HG03565 (cell line): ENCODE data around the gene SPATA20.

Experiments
- ATAC-seq: cut with Tn5 transposase; IDR thresholded peaks from one replicate; pipeline ENCODE4 v1.9.1; 2021; ENCODE audit warnings: mild to moderate bottlenecking, moderate library complexity; ENCODE audit not compliant: unreplicated experiment

Gene SPATA20

DNA sequence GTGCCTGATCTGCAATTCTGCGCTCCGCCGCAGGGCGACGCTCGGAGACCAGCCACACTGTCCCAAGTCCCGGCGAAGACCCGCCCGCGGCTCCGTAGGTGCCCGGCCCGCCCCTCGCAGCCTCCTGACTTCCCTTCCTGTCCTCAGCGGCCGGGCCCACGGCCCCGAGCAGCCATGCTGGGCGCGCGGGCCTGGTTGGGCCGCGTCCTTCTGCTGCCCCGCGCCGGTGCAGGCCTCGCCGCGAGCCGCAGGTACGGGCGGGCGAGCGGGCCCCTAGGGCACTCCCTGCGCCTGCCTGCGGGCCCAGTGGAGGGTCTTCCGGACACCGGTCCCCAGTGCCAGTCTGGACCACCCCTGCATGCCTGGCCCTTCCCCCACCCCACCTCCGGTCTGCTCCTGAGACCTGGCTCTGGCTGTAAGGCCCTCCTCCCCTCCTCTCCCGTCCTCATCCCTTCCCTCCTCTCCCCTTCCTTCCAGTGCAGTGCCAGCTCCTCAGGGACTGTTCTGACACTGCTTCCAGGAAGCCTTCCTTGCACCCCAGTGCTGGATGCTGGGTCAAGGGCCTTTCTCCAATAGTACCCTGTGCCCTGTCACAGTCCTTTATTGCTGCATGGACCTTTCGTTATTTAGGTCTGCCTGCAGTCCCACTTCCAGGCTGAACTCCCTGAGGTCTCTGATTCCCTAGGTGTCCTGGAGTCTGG, at the start of gene SPATA20:
Gene SPATA20 (plus strand): TSS at position 140 of the 701 bp plus-strand sequence. CDS start 35 bp downstream, at position 175.
- ATAC-seq, result peak; percentile 56

DNA sequence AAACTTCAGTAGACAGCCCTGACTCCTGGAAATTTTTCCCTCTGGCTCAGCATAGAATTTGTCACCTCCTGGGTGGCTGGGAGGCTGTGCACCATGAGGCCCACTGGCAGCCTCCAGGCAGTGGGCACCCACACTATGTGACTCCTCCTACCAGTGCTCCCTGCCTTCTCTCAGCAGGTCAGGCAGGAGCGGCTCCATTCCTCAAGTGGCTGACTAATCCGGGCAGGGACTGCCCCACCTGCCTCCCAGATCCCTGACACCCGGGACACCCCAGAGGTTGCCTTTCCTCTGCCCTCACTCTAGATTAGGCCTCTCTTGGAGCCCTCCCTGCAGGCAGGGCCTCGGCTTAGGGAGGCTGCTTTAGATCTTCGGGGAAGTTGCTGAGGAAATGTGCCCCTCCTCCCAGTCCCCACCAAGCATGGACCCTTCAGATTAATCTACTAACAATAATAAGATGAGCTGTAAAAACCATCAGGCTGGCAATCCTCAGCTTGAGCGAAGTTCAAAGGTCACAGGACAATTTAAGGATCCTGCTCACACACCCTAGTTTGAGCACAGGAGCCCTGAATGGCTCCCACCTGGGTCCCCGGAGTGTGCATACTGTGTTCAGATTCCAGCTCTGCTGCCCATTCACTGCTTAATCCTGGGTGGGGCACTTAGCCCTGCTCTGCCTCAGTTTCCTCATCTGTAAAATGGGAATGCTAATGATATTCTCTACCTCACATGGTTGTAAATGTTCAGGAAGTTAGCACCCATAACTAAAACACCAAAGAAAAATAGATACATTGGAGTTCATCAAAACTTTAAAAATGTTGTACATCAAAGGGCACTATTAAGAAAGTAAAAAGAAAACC, 48.7 kb upstream of the SPATA20 start:
- no peak for ATAC-seq

DNA sequence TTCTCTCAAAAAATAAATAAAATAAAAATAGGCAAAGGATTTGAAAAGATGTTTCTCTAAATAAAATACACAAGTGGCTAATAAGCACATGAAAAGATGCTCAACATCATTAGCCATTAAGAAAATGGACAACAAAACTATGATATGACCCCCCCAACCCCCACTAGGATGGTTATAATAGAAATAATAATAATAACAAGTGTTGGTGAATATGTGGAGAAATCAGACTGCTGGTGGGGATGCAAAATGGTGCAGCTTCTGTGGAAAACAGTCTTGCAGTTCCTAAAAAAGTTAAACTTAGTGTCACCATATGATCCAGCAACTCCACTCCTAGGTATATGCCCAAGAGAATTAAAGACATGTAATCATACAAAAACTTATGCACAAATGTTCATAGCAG, 47.7 kb upstream of the SPATA20 start:
- ATAC-seq, result no peak

DNA sequence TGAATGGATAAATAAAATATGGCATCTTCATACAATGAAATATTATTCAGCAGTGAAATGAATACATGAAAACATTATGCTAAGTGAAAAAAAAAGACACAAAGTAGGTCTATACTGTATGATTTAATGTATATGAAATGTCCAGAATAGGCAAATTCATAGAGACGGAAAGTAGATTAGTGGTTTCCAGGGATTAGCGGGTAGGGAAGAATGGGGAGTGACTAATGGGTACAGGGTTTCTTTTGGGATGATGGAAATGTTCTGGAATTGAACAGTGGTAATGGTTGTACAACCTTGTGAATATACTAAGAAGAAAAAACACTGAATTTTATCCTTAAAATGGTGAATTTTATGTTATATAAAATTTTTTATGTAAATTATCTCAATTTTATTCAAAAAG, 47.3 kb upstream of the SPATA20 start:
- ATAC-seq, result no peak

DNA sequence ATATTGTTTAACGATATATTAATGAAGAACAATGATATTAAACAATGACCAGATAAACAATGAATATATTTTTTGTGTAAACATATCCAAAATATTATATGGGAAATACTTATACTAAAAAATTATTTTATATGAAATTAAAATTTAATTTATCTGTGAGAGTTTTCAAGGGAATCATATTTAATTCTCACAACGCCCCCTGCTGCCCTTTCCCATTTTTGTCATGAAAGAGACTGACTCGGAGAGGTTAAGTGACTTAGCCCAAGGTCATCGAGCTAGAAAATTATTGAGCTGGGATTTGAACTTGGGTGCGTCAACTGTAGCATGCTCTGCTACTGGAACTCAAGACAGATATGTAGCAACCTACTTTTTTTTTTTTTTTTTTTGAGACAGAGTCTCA, 45.9 kb upstream of the SPATA20 start:
- ATAC-seq, result no peak

DNA sequence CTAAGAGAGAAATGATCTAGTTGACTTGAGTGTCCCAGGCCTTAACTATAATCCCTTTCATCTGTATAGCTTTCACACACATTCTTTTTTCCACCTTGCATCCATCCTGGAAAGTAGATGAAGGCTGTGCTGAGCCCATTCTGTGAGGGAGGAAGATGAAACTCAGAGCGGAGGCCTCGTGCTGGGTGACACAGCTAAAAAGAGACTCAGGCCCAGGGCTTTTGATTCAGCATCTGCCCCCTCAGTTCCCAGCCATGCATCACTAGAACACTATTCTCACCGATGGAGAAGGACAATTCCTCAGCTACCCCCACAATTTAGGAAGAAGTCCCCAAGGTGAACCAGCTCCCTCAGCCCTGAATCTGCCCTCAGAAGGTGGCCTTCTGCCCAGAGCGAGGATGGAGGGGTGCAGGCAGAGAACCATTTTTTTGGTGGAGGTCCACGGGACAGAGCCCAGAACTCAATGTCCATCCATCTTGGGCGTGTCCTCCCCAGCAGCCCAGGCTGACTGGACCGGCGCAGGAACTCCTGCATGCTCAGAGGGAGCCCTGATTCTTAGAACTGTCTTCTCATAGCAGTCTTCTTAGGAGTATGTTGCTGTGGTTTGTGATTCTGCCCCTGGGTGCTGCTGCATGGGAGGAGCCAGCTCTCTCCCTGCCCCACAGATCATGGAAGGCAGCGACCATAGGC, 44.5 kb upstream of the SPATA20 start:
- no peak for ATAC-seq

DNA sequence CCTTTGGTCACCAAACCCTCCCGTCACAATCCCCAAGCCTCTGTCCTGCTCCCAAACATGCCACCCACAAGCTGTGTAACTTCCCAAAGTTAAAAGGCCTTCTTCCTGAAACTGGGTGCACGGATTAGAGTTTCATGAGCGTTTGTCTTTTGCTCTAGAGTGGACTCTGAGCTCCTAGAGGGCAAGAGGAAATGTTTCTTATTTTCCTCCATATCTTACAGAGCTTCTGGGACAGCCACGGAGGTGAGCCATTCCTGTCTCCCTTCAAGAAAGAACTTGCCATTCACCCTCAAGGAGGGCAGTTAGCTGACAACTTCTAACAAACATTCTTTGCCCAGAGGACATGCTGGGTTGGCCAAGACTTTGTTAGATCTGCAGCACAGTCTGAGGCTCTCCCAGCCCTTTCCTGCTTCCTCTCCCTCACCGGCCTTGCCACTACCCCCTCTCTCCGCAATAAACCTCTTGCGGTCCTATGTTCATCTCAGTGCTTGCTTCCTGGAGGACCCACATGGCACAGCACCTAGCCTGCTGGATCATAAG, 41.3 kb upstream of the SPATA20 start:
- ATAC-seq, result no peak

DNA sequence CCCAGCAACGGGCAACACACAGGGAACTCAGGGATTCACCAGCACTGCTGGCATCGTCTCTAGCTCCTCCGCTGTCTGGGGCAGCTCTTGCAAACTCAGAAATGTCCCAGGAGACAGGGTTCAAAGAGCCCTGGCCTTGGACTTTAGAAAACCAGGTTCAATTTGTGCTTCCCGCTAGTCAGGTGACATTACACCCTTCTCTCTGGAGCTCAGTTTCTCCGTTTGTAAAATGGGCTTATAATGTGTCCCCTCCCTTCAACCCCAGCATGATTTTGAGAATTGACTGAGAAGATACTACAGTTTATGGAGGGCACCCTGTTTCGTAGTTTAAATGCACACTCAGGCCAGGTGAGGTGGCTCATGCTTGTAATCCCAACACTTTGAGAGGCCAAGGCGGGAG, 40.7 kb upstream of the SPATA20 start:
- ATAC-seq, result no peak

DNA sequence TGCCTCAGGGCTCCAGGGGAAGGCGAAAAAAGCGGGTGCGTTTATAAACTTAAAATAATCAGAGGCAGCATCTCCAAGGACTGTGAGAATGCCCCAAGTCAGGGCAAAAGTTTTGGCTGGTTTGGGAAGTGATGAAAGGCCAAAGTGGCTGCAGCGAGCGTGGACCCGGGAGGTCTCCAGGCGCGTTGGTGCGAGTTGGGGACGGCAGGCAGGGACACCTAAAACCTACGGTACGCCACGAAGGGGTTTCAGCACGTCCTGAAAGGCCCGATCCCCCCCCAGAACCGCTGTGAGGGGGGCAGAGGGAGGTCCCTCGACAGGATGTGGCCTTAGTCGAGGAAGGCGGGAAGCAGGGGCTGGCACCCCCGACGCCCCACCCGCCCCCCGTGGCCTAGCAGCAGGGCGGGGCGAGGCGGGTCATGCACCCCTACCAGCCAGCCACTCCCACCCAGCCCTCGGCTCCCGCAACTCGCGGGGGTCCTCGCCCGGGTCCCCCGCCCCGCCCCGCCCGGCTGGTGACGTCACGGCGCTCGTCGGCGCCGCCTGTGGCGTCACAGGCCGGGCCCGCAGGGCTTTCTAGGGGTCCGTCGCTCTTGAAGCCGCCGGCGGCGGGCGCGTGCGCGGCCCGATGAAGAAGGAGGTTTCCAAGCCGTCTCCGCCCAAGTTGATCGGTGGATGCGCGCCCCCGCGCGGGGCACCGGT, 39.0 kb upstream of the SPATA20 start, which contains the start of gene MYCBPAP:
Gene MYCBPAP (plus strand): TSS at position 569 of the 702 bp plus-strand sequence. CDS start 236 bp downstream, outside the sequence.
- no peak for ATAC-seq

DNA sequence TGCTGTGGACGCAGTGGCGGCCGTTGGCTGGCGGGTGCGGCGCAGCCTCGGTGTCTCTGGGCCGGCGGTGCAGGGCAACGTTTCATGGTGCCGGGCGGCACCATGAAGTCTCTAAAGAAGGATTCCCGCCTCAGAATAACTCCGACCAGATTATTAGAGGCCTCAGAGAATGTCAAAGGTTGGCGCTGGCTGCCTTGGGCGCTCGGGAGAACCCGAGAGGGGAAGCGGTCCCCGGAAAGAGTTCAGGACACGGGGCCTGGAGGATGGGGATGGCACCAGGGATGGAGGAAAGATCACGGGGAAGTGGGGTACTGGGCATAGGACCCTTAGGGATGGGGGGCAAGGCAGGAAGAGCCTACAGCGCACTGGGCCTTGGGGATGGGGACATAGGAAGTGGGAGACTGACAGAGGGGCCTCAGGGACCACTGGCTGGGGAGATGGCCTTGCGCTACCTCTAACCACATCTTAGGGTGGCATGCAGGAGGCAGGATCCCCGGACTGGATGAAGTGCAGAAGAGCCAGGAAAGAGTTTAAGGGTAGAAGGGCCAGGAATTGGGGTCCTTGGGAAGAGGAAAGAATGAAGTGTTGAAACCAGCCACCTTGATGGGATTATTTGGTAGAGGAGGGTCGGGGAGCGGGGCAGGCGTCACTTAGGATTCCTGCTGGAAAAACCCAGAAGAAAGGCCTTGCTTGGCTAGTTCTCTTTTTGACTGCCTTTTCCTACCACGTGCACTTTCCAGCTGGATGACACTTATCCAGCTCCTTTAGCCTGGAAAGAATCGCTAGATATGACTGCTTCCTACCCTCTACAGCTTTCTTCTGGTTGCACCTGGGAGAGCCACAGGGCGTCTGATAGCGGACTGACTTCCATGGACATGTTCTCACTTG, 38.2 kb upstream of the SPATA20 start:
- no peak for ATAC-seq

DNA sequence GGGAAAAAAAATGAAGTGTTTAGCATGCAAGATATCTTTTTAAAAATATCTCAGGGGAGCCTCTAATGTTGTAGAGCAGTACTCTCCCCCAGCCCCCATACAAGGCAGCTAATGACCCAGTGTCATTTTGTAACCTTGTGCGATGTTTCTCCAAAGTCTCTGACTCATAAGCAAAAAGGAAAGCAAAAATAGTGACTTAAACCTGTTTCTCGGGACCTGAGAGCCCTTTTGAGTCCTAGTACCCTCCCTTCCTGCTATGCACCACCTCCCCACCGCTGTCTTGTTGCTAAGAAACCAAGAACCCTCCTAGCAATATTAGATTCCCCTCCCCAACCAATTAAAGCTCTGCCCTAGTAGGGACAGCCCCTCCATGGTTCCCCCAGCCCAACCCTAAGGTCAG, 35.9 kb upstream of the SPATA20 start:
- ATAC-seq, result peak; percentile 81

DNA sequence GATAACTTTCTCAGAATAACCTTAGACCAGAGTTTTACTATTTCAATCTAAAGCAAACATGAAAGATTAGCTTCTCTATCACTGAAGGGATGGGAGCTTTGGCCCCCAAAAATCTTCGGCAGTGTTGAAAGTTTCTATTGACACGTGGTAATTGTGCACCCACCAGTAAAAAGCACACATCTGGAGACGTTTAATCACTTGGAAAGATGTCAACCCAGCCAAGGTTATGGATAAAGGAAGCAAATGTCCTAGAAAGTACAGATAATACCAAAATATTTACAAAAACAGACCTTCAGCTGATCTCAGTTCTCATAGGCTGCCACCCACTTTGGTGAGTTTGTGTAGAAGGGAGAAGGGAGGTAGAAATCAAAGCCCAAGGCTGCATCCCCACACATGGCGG, 33.5 kb upstream of the SPATA20 start:
- no peak for ATAC-seq

DNA sequence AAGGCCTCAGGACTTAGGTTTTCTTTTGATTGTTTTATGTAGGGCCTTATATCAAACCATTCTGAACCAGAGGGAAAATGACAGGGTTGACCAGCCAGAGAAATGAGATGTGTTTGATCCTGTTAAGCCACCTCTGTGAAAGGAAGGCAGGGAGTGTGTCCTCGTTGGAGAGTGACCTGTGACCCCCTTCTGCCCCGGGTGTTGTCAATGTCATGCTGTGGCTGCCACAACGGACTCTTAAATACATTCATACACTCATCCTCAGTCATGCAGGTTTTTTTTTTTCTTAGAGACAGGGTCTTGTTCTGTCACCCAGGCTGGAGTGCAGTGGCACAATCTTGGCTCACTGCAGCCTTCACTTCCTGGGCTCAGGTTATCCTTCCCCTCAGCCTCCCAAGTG, 32.6 kb upstream of the SPATA20 start:
- no peak for ATAC-seq

DNA sequence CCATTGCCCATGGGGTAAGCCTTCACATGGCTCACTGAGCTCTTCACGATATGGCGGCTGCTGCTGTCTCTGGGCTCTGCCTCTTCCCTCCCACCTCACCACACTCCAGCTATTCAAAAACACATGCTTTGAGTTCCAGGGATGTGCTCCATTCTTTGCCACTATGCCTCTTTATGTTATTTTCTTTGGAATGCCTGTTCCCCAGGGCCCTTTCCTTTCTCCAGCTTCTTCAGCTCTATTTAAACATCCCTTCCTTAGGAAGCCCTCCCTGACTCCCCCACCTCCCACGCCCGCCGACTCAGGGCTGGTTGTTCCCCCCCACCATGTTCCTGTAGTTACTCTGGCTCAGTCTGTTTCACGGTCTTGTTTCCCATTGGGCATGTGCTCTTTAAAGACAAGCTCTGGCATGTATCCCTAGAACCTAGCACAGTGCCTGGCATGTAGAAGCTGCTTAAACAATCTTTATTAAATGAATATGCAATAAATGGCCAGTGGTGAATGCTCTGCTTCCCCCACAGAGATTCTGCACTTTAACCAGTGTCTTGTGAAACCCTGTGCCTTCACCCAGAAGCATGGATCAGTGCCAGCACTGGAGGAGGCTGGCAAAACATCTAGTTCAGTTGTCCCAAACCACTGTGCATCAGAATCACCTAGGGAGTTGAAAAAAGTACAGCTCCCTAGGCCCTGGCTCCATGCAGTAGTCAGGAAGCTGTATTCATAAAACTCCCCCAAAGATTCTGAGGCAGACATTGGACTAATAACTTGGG, 31.9 kb upstream of the SPATA20 start:
- no peak for ATAC-seq

DNA sequence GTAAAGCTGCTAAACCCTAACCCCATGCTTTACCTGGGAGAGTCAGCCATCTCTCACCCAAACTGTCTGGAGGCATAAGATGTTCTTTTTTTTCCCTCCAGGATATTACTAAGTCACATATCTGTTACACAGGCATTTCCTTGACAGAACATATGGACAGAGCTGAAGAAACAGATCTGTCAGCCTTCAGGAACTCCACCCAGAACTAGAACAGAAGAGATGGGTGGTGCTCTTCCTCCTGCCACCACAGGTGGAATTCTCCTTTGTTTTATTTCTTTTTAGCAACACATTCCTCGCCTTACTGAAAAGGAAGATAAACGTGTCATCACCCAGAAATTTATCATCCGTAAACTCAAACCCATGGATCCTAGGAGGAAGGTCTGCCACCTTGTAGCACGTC, 30.0 kb upstream of the SPATA20 start:
- no peak for ATAC-seq

DNA sequence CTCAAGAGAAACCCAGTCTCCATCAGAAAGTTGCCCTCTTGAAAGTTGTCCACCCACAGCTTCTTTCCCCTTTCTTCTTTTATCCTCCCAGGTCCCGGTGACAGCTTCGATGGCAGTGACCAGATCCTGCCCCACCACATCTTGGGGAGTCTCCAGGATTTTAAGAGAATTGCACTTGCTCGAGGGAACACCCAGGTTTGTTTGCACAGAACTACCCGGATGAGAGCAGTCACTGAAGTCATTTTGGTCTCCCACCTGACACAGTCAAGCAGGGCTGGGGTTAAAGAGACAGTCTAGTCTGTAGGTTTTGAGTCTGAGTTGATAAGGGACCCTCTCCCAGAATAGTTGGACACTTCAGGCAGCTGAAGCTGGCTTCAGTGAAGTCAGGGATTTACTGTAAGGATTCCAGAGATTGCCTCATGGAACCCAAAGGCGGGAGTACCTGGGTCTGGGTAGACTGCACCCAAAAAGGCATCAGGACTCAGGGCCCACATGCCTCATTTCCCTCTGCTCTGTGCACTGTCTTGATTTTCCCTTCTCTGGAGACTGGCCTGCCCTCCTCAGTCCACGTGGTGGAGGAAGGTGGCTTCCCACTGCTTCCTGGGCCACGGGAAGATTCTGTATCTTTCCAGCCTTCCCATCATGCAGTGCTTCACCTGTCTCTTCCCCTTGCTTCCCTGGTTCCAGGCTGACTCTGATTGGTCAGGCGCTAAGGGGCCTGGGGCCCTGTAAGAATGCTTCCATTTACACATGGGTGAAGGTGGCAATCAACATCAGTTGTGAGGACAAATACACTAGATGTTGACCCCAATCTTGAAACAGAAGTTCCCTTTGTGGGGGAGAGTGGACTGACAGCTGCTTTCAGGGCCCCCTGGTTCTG, 29.2 kb upstream of the SPATA20 start:
- ATAC-seq, result no peak

DNA sequence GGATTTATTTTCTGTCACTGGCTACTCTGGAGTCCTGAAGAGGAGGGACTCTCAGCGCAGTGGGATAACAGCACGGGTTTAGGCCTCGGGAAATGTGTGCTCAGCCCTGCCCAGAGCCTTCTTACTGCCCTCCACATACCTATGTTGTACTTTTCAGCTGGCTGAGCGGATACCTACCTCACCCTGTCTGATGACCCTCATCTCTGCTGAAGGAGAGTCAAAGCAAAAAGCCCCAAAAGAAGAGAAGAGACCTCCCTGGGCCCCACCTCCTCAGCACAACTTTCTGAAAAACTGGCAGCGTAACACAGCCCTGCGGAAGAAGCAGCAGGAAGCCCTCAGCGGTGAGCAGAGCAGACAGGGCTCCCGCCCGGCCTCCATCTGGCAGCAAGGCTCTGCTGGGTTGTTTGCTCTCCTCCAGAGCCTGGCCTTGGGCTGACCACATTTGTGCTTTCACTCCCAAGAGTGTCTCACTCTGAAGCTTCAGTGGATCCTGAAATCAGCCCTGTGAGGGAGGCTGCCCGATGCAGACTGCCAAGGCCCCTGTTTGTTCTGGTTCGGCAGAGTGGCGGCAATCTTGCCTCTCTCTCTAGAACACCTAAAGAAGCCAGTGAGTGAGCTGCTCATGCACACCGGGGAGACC, 28.5 kb upstream of the SPATA20 start:
- no peak for ATAC-seq
